RPMI7951 (cell line): ENCODE measurements around the gene CUL1. TPM values are rescaled to one million over a fixed set of nuclear protein-coding genes. Genes with fewer than 3 reads are reported as not detected.
A peak's percentile ranks its signal among the peaks of the same experiment; 100 is the strongest.

Experiments used
- DNase-seq: peaks from one replicate; pipeline ENCODE4 v3.0.0-alpha.2; 2012; ENCODE audit warnings: low read depth
- total RNA-seq: library from RNA; depleted of rRNA; stranded (reverse); fragments of >200 nt; shearing (Covaris generic); gene quantifications from 2 replicates; pipeline ENCODE4 v1.2.3, GENCODE V29; 2014

CUL1 gene
- total RNA-seq, 1 experiment from 2014 or later, result 65.1 TPM

GRCh38 chr7:148761499-148762278 lies 63.0 kb downstream of the CUL1 start:
- DNase-seq, result no peak

GRCh38 chr7:148763622-148764021 lies 64.9 kb downstream of the CUL1 start:
- no peak for DNase-seq

GRCh38 chr7:148770004-148770403 lies 71.3 kb downstream of the CUL1 start:
- DNase-seq, result no peak

- peak; percentile 92 for DNase-seq
Observed at GRCh38 chr7:148772297-148773089, 73.8 kb downstream of the CUL1 start.

- DNase-seq, result peak; percentile 38
Observed at GRCh38 chr7:148773334-148773733, 74.6 kb downstream of the CUL1 start.

- DNase-seq, result no peak
Observed at GRCh38 chr7:148774471-148774870, 75.8 kb downstream of the CUL1 start.

GRCh38 chr7:148782757-148783456 lies 84.2 kb downstream of the CUL1 start:
- no peak for DNase-seq

GRCh38 chr7:148783801-148784527 lies 85.3 kb downstream of the CUL1 start:
- DNase-seq, result no peak

- no peak for DNase-seq
Observed at GRCh38 chr7:148787571-148788295, 89.0 kb downstream of the CUL1 start.

GRCh38 chr7:148789220-148789619 lies 90.5 kb downstream of the CUL1 start:
- no peak for DNase-seq

- no peak for DNase-seq
Observed at GRCh38 chr7:148790131-148790726, 91.5 kb downstream of the CUL1 start.

- DNase-seq, result no peak
Observed at GRCh38 chr7:148790850-148791249, 92.1 kb downstream of the CUL1 start.

GRCh38 chr7:148791546-148791945 lies 92.8 kb downstream of the CUL1 start:
- DNase-seq, result no peak

- DNase-seq, result no peak
Observed at GRCh38 chr7:148793590-148793989, 94.9 kb downstream of the CUL1 start.

GRCh38 chr7:148794476-148794875 lies 95.8 kb downstream of the CUL1 start:
- no peak for DNase-seq

GRCh38 chr7:148796841-148797240 lies 98.1 kb downstream of the CUL1 start:
- no peak for DNase-seq

- DNase-seq, result no peak
Observed at GRCh38 chr7:148799893-148800555, 101.3 kb downstream of the CUL1 start.

GRCh38 chr7:148800677-148801076 lies 102.0 kb downstream of the CUL1 start:
- no peak for DNase-seq

GRCh38 chr7:148802101-148802493 lies 103.4 kb downstream of the CUL1 start:
- no peak for DNase-seq

GRCh38 chr7:148803094-148803493 lies 104.4 kb downstream of the CUL1 start:
- no peak for DNase-seq
